ENCODE measurements around the gene LYPD6B. TPM values are rescaled to one million over a fixed set of nuclear protein-coding genes. Genes with fewer than 3 reads are reported as not detected.

Gene LYPD6B
- total RNA-seq, 1 experiment from 2014 or later, result 2.0 TPM

DNA sequence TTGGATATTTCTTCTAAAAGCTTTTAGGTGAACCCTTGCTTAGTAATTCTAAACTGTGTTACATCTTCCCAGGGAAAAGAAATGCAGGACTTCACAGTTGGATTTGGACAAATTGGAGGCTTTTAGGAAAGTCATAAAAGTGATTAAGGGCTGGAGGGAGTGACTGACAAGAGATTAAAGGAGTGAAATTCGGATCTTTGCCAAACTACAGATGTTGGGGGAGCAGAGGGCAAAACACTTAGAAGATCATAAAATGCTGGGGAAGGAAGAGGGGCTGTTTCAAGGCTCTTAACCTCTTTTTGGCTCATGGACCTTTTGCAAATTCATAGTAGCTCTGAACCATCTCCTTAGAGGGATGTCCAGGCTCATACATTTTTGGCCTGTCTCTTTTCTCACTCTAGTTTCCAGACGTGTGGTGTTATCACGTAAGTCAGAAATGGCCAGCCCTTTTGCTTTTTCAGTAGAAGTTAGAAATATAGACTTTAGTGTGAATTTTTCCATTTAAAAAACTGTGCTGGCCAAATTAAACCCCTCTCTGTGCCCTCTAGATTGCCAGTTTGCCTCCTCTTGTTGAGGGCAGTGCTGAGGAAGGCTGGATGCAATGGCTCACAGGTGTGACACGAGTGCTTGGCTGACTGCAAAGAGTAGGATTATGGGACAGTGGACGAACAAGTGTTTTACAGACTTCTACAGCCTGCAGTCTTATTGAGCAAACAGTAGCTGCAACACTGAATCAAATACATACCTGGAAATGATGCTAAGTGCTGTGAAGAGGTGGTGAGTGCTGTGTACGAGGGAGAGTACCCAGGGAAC, 109.9 kb downstream of the LYPD6B start:
- BruUV-seq (replicated peaks), result no TSS peak
- ChIA-PET POLR2A (ENCODE audit: unreplicated experiment) (no interaction called here), CTCF (no interaction called here)
- H3K27me3 ChIP-seq (ENCODE audit: low read length), result peaks cover 89% of the 10 kb centered on the region
- no peaks in the 10 kb centered on the region for H3K36me3 ChIP-seq (ENCODE audit: low read depth, low read length)
- H3F3A ChIP-seq (ENCODE audit: low read length, unreplicated experiment), result no peaks in the 10 kb centered on the region
- H3K9me3 ChIP-seq (ENCODE audit: low read length), result no peaks in the 10 kb centered on the region
- intact Hi-C loops (cut with micrococcal nuclease), result no loop called here
- no peak overlapping the region for H2AFZ ChIP-seq (ENCODE audit: low read length)
- H3K9ac ChIP-seq (ENCODE audit: low read length), result no peak overlapping the region
- H3K27ac ChIP-seq (ENCODE audit: low read length), result no peak overlapping the region
- DNase-seq (no peak), ATAC-seq (no peak)
- H3K4me1 ChIP-seq (ENCODE audit: insufficient read depth, low read length), result no peaks in the 10 kb centered on the region
- H4K20me1 ChIP-seq (ENCODE audit: low read length), result no peaks in the 10 kb centered on the region
- TF ChIP-seq, protein P1, sequence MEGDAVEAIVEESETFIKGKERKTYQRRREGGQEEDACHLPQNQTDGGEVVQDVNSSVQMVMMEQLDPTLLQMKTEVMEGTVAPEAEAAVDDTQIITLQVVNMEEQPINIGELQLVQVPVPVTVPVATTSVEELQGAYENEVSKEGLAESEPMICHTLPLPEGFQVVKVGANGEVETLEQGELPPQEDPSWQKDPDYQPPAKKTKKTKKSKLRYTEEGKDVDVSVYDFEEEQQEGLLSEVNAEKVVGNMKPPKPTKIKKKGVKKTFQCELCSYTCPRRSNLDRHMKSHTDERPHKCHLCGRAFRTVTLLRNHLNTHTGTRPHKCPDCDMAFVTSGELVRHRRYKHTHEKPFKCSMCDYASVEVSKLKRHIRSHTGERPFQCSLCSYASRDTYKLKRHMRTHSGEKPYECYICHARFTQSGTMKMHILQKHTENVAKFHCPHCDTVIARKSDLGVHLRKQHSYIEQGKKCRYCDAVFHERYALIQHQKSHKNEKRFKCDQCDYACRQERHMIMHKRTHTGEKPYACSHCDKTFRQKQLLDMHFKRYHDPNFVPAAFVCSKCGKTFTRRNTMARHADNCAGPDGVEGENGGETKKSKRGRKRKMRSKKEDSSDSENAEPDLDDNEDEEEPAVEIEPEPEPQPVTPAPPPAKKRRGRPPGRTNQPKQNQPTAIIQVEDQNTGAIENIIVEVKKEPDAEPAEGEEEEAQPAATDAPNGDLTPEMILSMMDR (conservative IDR thresholded peaks at IDR 0.05; ENCODE audit: low read depth, low read length), result no peak
- TF ChIP-seq EZH2 (IDR thresholded peaks at IDR 0.05; ENCODE audit: low read length, unreplicated experiment) (no peak), EZH2phosphoT487 (IDR thresholded peaks at IDR 0.05; ENCODE audit: borderline replicate concordance, low read length) (no peak)
- H3K9me2 ChIP-seq (replicated peaks; ENCODE audit: low read length), result no peaks in the 10 kb centered on the region
- no peak overlapping the region for H3K4me3 ChIP-seq (ENCODE audit: low read length)
- H3K79me2 ChIP-seq (ENCODE audit: low read length), result no peaks in the 10 kb centered on the region
- H3K4me2 ChIP-seq (ENCODE audit: low read length), result no peak overlapping the region

DNA sequence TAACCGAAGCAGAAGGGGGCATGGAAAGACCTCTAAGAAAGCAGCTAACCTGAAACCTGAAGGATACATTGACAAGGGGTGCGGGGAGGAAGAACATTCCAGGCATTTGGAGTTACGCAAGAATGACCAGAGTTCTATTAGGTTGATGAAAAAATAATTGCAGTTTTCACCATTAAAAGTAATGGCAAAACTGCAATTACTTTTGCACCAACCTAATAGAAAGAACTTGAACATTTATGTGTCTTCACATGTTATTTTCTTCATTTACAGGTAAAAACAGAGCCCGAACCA, 110.5 kb downstream of the LYPD6B start:
- ChIA-PET POLR2A (ENCODE audit: unreplicated experiment) (no interaction called here), CTCF (no interaction called here)
- Histone ChIP-seq H3K4me2 (ENCODE audit: low read length) (no peak overlapping the region), H4K20me1 (ENCODE audit: low read length) (no peaks in the 10 kb centered on the region), H2AFZ (ENCODE audit: low read length) (no peak overlapping the region), H3K9me2 (replicated peaks; ENCODE audit: low read length) (no peaks in the 10 kb centered on the region), H3K4me1 (ENCODE audit: insufficient read depth, low read length) (no peaks in the 10 kb centered on the region), H3F3A (ENCODE audit: low read length, unreplicated experiment) (no peaks in the 10 kb centered on the region), H3K4me3 (ENCODE audit: low read length) (no peak overlapping the region), H3K27me3 (ENCODE audit: low read length) (peaks cover 86% of the 10 kb centered on the region), H3K9me3 (ENCODE audit: low read length) (no peaks in the 10 kb centered on the region), H3K9ac (ENCODE audit: low read length) (no peak overlapping the region), H3K36me3 (ENCODE audit: low read depth, low read length) (no peaks in the 10 kb centered on the region), H3K27ac (ENCODE audit: low read length) (no peak overlapping the region), H3K79me2 (ENCODE audit: low read length) (no peaks in the 10 kb centered on the region)
- no peak for DNase-seq
- TF ChIP-seq EZH2 (IDR thresholded peaks at IDR 0.05; ENCODE audit: low read length, unreplicated experiment), result no peak
- TF ChIP-seq EZH2phosphoT487 (IDR thresholded peaks at IDR 0.05; ENCODE audit: borderline replicate concordance, low read length), result no peak
- TF ChIP-seq, protein P1 (conservative IDR thresholded peaks at IDR 0.05; ENCODE audit: low read depth, low read length), result no peak
- no peak for ATAC-seq
- BruUV-seq (replicated peaks), result no TSS peak
- intact Hi-C loops (cut with micrococcal nuclease), result no loop called here

DNA sequence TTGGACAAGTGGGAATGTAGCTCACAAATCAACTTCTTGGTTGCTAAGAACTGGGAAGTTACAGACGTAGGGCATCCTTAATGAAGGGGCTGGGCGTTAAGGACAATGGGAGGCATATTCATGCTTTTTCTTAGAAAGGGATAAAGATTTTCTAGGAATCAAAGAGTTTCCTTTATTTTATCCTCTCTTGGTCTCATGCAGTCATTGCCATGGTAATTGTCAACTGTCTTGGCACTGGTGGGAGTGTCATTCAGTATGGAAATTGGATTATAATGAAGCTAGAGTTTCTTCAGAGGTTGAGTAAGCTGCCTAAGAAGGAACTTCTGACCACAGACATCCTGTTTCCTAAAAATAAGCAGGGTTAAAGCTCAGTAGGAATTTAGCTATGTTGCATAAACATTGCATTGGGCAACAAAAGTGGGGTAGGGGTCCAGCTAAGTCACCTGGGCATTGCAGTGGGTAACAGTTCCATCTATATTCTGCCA, 114.0 kb downstream of the LYPD6B start:
- no peaks in the 10 kb centered on the region for H3K9me2 ChIP-seq (replicated peaks; ENCODE audit: low read length)
- H3K4me1 ChIP-seq (ENCODE audit: insufficient read depth, low read length), result no peaks in the 10 kb centered on the region
- no peak overlapping the region for H3K4me2 ChIP-seq (ENCODE audit: low read length)
- ChIA-PET CTCF (no interaction called here), POLR2A (ENCODE audit: unreplicated experiment) (no interaction called here)
- no peak overlapping the region for H3K27ac ChIP-seq (ENCODE audit: low read length)
- intact Hi-C loops (cut with micrococcal nuclease), result no loop called here
- H3K4me3 ChIP-seq (ENCODE audit: low read length), result no peak overlapping the region
- BruUV-seq (replicated peaks), result no TSS peak
- H3K9me3 ChIP-seq (ENCODE audit: low read length), result no peaks in the 10 kb centered on the region
- ATAC-seq (no peak), DNase-seq (no peak)
- TF ChIP-seq, protein P1 (conservative IDR thresholded peaks at IDR 0.05; ENCODE audit: low read depth, low read length), result no peak
- TF ChIP-seq EZH2phosphoT487 (IDR thresholded peaks at IDR 0.05; ENCODE audit: borderline replicate concordance, low read length) (no peak), EZH2 (IDR thresholded peaks at IDR 0.05; ENCODE audit: low read length, unreplicated experiment) (no peak)
- peaks cover 75% of the 10 kb centered on the region for H3K27me3 ChIP-seq (ENCODE audit: low read length)
- H2AFZ ChIP-seq (ENCODE audit: low read length), result no peak overlapping the region
- no peaks in the 10 kb centered on the region for H4K20me1 ChIP-seq (ENCODE audit: low read length)
- H3K79me2 ChIP-seq (ENCODE audit: low read length), result no peaks in the 10 kb centered on the region
- no peak overlapping the region for H3K9ac ChIP-seq (ENCODE audit: low read length)
- no peaks in the 10 kb centered on the region for H3F3A ChIP-seq (ENCODE audit: low read length, unreplicated experiment)
- H3K36me3 ChIP-seq (ENCODE audit: low read depth, low read length), result no peaks in the 10 kb centered on the region

Data from PC-3 (cell line).